ENCODE data around the gene NEU4.
"Not testable (repeated sequence)": the region's sequence is repeated elsewhere in the genome, so short reads cannot be mapped to it uniquely, and the experiment has no call there.

NEU4 gene

GRCh38 chr2:241808721-241809382 lies at the start of gene NEU4:
Gene NEU4, plus strand, starts transcription at chr2:241809193. Its CDS starts 5,292 bp downstream, at chr2:241814485.
- DNase-seq (ENCODE audit: low read depth, low spot score) = no peak

- not testable (repeated sequence) for DNase-seq (ENCODE audit: low read depth, low spot score)
Observed at GRCh38 chr2:241759893-241760292, 49.1 kb upstream of the NEU4 start.

- DNase-seq (ENCODE audit: low read depth, low spot score) = no peak
Observed at GRCh38 chr2:241760301-241760771, 48.7 kb upstream of the NEU4 start.

GRCh38 chr2:241762321-241762932 lies 46.6 kb upstream of the NEU4 start:
- no peak for DNase-seq (ENCODE audit: low read depth, low spot score)

GRCh38 chr2:241762933-241763369 lies 46.0 kb upstream of the NEU4 start:
- DNase-seq (ENCODE audit: low read depth, low spot score) = no peak

- DNase-seq (ENCODE audit: low read depth, low spot score) = no peak
Observed at GRCh38 chr2:241763551-241764274, 45.3 kb upstream of the NEU4 start.

GRCh38 chr2:241764275-241765241 lies 44.4 kb upstream of the NEU4 start:
- DNase-seq (ENCODE audit: low read depth, low spot score) = no peak

- no peak for DNase-seq (ENCODE audit: low read depth, low spot score)
Observed at GRCh38 chr2:241767464-241768250, 41.3 kb upstream of the NEU4 start.

GRCh38 chr2:241768251-241768711 lies 40.7 kb upstream of the NEU4 start:
- no peak for DNase-seq (ENCODE audit: low read depth, low spot score)

- no peak for DNase-seq (ENCODE audit: low read depth, low spot score)
Observed at GRCh38 chr2:241768850-241769249, 40.1 kb upstream of the NEU4 start.

GRCh38 chr2:241769819-241770184 lies 39.2 kb upstream of the NEU4 start:
- no peak for DNase-seq (ENCODE audit: low read depth, low spot score)

GRCh38 chr2:241770185-241770935 lies 38.6 kb upstream of the NEU4 start:
- DNase-seq (ENCODE audit: low read depth, low spot score) = no peak

- DNase-seq (ENCODE audit: low read depth, low spot score) = no peak
Observed at GRCh38 chr2:241770936-241771285, 38.1 kb upstream of the NEU4 start.

- peak; percentile 60 for DNase-seq (ENCODE audit: low read depth, low spot score)
Observed at GRCh38 chr2:241771286-241772062, 37.5 kb upstream of the NEU4 start.

- DNase-seq (ENCODE audit: low read depth, low spot score) = no peak
Observed at GRCh38 chr2:241772063-241772499, 36.9 kb upstream of the NEU4 start.

- no peak for DNase-seq (ENCODE audit: low read depth, low spot score)
Observed at GRCh38 chr2:241773511-241774418, 35.2 kb upstream of the NEU4 start.

GRCh38 chr2:241774419-241775222 lies 34.4 kb upstream of the NEU4 start:
- peak; percentile 82 for DNase-seq (ENCODE audit: low read depth, low spot score)

Data from astrocyte of the hippocampus (primary cell).